Measurements from ENCODE around the gene B4GALNT3.

GRCh38 chr12:527241-527640, 67.5 kb downstream of the B4GALNT3 start:
- TF ChIP-seq POLR2A (IDR thresholded peaks at IDR 0.05; ENCODE audit: low read depth) (no peak), EP300 (IDR thresholded peaks at IDR 0.05) (no peak)
